GM18870 (cell line): ENCODE results near the gene SMC3.

Source experiments
- ATAC-seq: cut with Tn5 transposase; IDR thresholded peaks from one replicate; pipeline ENCODE4 v1.9.1; 2021; ENCODE audit warnings: moderate library complexity; ENCODE audit not compliant: unreplicated experiment

Gene SMC3

DNA sequence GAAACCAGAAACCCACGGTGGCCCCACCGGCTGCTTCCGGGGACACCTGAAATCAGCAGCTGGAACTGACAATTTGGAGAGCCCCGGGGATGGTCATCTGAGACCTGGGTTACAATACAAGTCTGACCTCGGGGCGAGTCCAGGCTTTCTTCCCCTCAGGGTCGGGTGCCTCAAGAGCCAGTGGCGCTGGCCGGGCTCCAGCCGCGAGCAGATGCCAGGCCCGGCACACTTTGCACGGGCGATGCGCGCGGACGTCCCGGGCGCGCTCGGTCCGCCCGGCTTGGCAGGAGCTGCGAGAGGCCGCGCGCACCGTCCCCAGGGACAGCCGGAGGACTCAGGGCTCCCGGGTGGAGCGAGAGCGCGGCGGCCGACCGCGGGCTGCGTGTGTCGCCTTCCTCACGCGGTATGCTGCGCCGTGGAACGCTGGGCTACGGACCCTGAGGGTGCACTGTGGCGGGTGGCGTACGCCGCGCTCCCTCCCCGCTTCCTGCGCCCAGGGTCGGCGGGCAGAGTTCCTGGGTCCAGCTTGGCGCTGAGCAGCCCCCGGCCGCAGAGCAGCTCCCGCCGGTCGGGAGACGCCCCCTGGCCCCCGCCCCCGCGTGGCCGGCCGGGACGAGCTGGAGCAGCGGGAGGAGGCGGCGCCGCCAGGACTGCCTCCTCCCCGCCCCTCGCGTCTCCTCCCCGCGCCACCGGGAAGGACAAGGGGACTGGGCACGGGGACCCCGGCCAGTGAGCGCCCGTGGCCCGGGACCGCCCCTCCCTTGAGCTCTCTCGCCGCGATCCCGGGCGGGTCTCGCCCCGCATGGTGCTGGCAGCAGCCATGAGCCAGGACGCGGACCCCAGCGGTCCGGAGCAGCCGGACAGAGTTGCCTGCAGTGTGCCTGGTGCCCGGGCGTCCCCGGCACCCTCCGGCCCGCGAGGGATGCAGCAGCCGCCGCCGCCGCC, 76.4 kb downstream of the SMC3 start, which contains the start of gene RBM20:
Gene RBM20, plus strand, starts transcription at position 684 of the 945 bp plus-strand sequence. Its CDS starts 119 bp downstream, at position 803.
- ATAC-seq, result no peak

DNA sequence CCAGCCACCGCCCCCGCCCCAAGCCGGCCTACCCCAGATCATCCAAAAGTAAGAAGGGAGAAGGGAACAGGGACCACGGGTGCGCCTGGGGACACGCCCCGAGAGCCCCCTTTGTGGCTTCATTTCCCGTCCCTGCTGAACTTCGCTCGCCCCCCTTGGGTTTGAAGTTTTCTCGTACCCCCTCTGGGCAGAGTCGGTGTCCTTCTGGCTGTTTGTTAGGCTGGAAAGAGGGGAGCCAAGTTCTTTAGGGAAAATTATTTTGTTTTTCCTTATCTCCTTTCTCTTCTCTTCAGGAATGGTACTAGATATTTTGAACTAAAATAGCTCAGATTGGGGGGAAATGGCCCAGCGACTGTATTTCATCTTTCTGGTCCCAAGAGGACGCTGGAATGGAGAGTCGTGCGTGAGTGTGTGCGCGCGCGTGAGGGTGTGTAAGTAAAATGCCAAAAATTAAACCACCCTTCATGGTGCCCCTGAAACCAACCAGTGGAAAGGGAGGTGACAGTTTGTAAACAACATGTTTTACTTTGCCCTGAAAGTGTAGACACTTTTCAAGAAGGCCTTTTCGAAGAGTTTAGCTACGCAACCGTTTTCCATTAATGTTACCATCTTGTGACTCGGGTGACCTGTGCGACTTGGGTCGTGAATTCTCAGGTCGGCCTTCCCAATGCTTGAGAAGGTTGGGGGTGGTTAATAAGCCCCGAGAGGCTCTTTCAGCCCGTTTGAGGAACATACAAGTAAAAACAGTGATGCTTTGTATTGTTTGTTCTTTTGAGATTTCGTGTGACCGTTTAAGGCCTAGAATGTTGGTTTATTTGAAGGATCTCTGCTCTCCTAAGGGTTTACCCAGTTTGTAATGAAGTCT, 77.3 kb downstream of the SMC3 start:
- no peak for ATAC-seq

DNA sequence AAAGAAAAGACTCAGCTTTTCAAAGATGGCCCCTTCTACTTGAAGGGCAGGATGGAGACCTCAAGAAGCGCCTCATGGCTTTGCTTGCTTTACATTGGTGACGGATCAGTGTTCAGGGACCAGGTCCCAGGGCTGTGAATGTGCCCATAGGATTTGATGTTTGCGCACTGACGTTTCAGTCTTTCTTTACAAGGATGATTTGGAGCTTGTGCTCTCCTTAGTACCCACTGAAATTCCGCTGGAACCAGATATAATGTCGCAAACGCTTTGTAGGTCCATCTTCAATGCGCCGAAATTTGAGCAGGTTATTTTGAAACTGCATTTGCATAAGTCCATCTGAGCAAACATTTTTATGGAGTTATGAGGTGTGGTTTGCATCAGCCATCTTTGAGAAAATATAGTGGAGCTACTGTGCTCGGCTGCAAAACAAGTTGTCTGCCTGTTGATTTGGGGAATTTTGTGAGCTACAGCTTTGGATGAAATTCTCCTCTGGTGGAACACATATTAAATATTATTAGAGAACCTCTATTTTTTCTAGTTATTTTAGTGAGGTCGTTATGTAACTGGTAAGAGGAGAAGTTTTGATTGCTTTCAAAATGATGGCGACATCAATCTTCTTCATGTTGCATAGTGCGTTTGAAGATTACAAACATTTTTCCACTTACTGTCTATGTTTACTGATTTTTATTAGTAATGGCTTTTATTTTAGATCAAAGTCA, 79.1 kb downstream of the SMC3 start:
- ATAC-seq, result no peak

- ATAC-seq, result no peak
These were observed 79.6 kb downstream of the SMC3 start for GRCh38 chr10:110647136-110647430.

- no peak for ATAC-seq
These were observed 81.3 kb downstream of the SMC3 start for GRCh38 chr10:110648692-110649346.

DNA sequence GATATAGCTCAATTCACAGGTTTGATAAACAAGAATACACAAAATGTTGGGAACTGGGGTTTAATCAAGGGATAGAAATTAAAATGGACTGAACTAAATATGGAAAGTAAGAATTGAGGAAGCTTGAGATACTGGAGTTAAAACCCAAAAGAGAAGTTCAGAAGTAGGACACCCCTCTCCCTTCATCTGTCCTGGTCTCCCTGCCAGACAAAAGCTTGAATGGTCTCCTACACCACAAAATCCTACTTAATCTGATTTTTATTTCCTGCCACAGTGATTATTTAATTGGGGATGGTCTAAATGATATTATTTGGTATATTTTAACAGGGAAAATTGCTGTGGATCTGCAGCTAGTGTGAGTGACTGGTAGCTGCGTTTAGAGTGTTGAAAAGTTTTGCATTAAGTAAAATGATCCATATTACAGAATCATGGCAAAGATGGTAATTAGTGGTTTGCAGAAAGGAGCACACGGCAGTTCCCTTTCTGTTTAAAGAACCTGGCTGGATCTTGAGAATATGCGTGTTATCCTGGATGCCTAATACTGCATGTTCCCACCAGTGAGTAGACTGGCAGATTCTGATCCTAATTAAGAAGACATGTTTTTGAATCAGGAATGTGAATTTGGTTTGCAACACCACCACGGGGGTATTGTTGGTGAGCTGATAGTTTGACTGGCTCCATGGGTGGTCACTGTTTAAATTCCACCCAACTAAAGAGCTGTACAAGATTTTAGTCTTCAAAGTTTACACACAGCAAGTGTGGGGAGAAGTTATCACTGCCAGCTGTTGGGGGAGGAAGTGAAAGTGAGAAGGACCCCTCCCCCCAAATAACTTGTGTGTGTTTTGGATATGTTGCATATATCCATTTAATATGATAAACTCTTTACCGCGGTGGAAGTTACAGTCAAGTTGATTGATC, 82.1 kb downstream of the SMC3 start:
- ATAC-seq, result no peak

DNA sequence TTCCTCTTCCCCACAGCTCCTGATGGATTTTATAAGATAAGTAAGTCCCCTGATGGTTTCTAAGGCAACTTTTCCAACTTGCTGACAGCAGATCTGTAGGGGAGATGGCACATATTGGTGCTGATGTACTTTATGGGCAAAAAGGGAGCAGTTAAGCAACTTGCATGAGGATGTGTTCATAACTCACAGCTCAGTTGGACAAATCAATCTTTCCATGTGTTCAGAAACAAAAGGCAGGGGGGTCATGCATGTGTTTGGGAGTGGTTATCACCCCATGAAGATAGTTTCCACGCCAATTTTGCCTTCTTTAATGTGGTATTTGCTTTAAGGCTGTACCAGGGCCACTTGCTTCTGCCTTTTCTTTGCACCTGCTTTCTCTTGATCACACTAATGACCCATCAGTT, 82.8 kb downstream of the SMC3 start:
- no peak for ATAC-seq

- ATAC-seq, result peak; percentile 76
These were observed 83.8 kb downstream of the SMC3 start for GRCh38 chr10:110651044-110651958.

GRCh38 chr10:110652475-110653118, 85.1 kb downstream of the SMC3 start:
- no peak for ATAC-seq
